Glomerular visceral epithelial cell (primary cell): ENCODE data around the gene ZNF516.

Experiments
- DNase-seq: peaks from one replicate; pipeline ENCODE4 v3.0.0-alpha.2; 2016; ENCODE audit errors: extremely low spot score

Gene ZNF516

GRCh38 chr18:76455003-76455676 lies 39.9 kb downstream of the ZNF516 start:
- DNase-seq = no peak

- DNase-seq = no peak
Observed at GRCh38 chr18:76454418-76454817, 40.6 kb downstream of the ZNF516 start.

- no peak for DNase-seq
Observed at GRCh38 chr18:76453932-76454331, 41.1 kb downstream of the ZNF516 start.

- DNase-seq = no peak
Observed at GRCh38 chr18:76453057-76453561, 41.9 kb downstream of the ZNF516 start.

- peak; percentile 32 for DNase-seq
Observed at GRCh38 chr18:76452357-76452756, 42.7 kb downstream of the ZNF516 start.

- no peak for DNase-seq
Observed at GRCh38 chr18:76451396-76452331, 43.4 kb downstream of the ZNF516 start.

- DNase-seq = peak; percentile 62
Observed at GRCh38 chr18:76450452-76451395, 44.3 kb downstream of the ZNF516 start.

- DNase-seq = no peak
Observed at GRCh38 chr18:76449111-76449453, 46.0 kb downstream of the ZNF516 start.

GRCh38 chr18:76448256-76449110 lies 46.6 kb downstream of the ZNF516 start:
- no peak for DNase-seq

- DNase-seq = no peak
Observed at GRCh38 chr18:76447258-76447890, 47.7 kb downstream of the ZNF516 start.

- no peak for DNase-seq
Observed at GRCh38 chr18:76446321-76447257, 48.5 kb downstream of the ZNF516 start.

GRCh38 chr18:76445741-76446232 lies 49.3 kb downstream of the ZNF516 start:
- DNase-seq = no peak

- DNase-seq = peak; percentile 56
Observed at GRCh38 chr18:76445275-76445674, 49.8 kb downstream of the ZNF516 start.

GRCh38 chr18:76444446-76445105 lies 50.5 kb downstream of the ZNF516 start:
- no peak for DNase-seq

- no peak for DNase-seq
Observed at GRCh38 chr18:76443519-76444445, 51.3 kb downstream of the ZNF516 start.

- no peak for DNase-seq
Observed at GRCh38 chr18:76442413-76443171, 52.5 kb downstream of the ZNF516 start.
